HepG2 (cell line): ENCODE results near the gene LYRM2. TPM values are rescaled to one million over a fixed set of nuclear protein-coding genes. Genes with fewer than 3 reads are reported as not detected.

Source experiments
- ATAC-seq: fragments of 200-7000 bp; cut with Tn5 transposase; 3 replicates; pipeline ENCODE4 v1.9.1; 2020; ENCODE audit warnings: mild to moderate bottlenecking, moderate library complexity
- BruUV-seq: library from RNA; stranded (reverse); fragments of 400-500 nt; replicated peaks from 2 replicates; lab custom pipeline; 2021; lab: Mats Ljungman, UMichigan
- CTCF ChIA-PET: fragments of 300-600 bp; formaldehyde crosslinking; extraction: SDS; loops from one replicate; lab custom pipeline; 2021; ENCODE audit warnings: low total read pairs, inconsistent platforms, low intra/inter-chr PET ratio; lab: Yijun Ruan, JAX
- POLR2A ChIA-PET: fragments of 350-600 bp; sonication (Branson Sonifier 250); formaldehyde crosslinking; loops from one replicate; lab custom pipeline; 2020; ENCODE audit warnings: antibody characterized with exemption, inconsistent platforms; lab: Yijun Ruan, JAX
- DNase-seq: peaks from one replicate; pipeline ENCODE4 v3.0.0-alpha.2; 2015; ENCODE audit warnings: low spot score
- FAIRE-seq: peaks from 3 replicates; lab custom pipeline; 2011; peaks lifted over from hg19 to GRCh38; lab: Jason Lieb, UNC
- H2AFZ ChIP-seq: one replicate; pipeline ENCODE4 v1.6.1; 2011; ENCODE audit warnings: low read length, inconsistent platforms
- H3K27ac ChIP-seq: fragments of 300-600 bp; 3 replicates; pipeline ENCODE4 v1.8.0; 2011; ENCODE audit warnings: mixed run types, mild to moderate bottlenecking, mixed read lengths, low read length, inconsistent platforms; ENCODE audit not compliant: insufficient read depth; ENCODE audit errors: extremely low read length
- H3K27me3 ChIP-seq, 2 experiments: fragments of 200-600 bp in 1 of 2; 2 replicates in 1 of 2; 3 replicates in 1 of 2; pipeline versions ENCODE4 v1.6.0 to v1.8.0; 2011; ENCODE audit warnings: low read length in 2 of 2, mild to moderate bottlenecking in 2 of 2, moderate library complexity in 2 of 2, inconsistent platforms in 1 of 2; ENCODE audit not compliant: insufficient read depth in 2 of 2, control insufficient read depth in 1 of 2
- H3K36me3 ChIP-seq, 2 experiments: fragments of 200-600 bp in 1 of 2; replicated peaks in 1 of 2; 2 replicates in 1 of 2; 3 replicates in 1 of 2; pipeline versions ENCODE4 v1.5.1 to v1.8.0; 2011; ENCODE audit warnings: low read length in 2 of 2, inconsistent platforms in 1 of 2; ENCODE audit not compliant: insufficient read depth in 2 of 2, control insufficient read depth in 1 of 2
- H3K4me1 ChIP-seq: 2 replicates; pipeline ENCODE4 v1.5.1; 2012; ENCODE audit warnings: low read length, inconsistent platforms; ENCODE audit not compliant: insufficient read depth
- H3K4me2 ChIP-seq: 2 replicates; pipeline ENCODE4 v1.6.0; 2011; ENCODE audit warnings: low read depth, low read length, inconsistent platforms
- H3K4me3 ChIP-seq, 3 experiments: fragments of 200-600 bp in 1 of 3; sonication (generic), shearing (Covaris generic) in 1 of 3; replicated peaks in 1 of 3; 2 replicates each; pipeline ENCODE4 v1.5.1; 2011 to 2016; ENCODE audit warnings: low read length in 3 of 3, inconsistent platforms in 2 of 3, low read depth in 2 of 3, mild to moderate bottlenecking in 2 of 3, control low read depth in 1 of 3, mixed read lengths in 1 of 3; ENCODE audit not compliant: insufficient read depth in 1 of 3
- H3K79me2 ChIP-seq: one replicate; pipeline ENCODE4 v1.6.1; 2011; ENCODE audit warnings: low read length, inconsistent platforms; ENCODE audit not compliant: insufficient read depth
- H3K9ac ChIP-seq: 2 replicates; pipeline ENCODE4 v1.6.0; 2011; ENCODE audit warnings: mild to moderate bottlenecking, low read depth, low read length, inconsistent platforms; ENCODE audit not compliant: insufficient read depth
- H3K9me3 ChIP-seq: 2 replicates; pipeline ENCODE4 v1.5.1; 2012; ENCODE audit warnings: mild to moderate bottlenecking, low read length
- H4K20me1 ChIP-seq: 2 replicates; pipeline ENCODE4 v1.6.0; 2011; ENCODE audit warnings: inconsistent platforms, mild to moderate bottlenecking, low read length, moderate library complexity; ENCODE audit not compliant: insufficient read depth
- AKNA ChIP-seq: sonication (generic); formaldehyde crosslinking; IDR thresholded peaks from 2 replicates; pipeline ENCODE4 v1.4.0; 2020; ENCODE audit warnings: missing genetic modification reagents, borderline replicate concordance
- MAFK ChIP-seq, 2 experiments: IDR thresholded peaks in 1 of 2; conservative IDR thresholded peaks in 1 of 2; 2 replicates each; pipeline ENCODE4 v1.6.1; 2011; ENCODE audit warnings: improper control_type of control experiment in 2 of 2, low read length in 2 of 2
- MXI1 ChIP-seq: IDR thresholded peaks from 3 replicates; pipeline ENCODE4 v1.6.1; 2012; ENCODE audit warnings: low read depth, low read length, inconsistent platforms, borderline replicate concordance
- POLR2G ChIP-seq: fragments of 200-400 bp; formaldehyde crosslinking; IDR thresholded peaks from 2 replicates; pipeline ENCODE4 v1.6.1; 2018; ENCODE audit warnings: mild to moderate bottlenecking, low read depth, low read length, moderate library complexity
- TFDP1 ChIP-seq: IDR thresholded peaks from 2 replicates; pipeline ENCODE4 v1.6.1; 2016; ENCODE audit warnings: missing compliant biosample characterization, missing genetic modification reagents, borderline replicate concordance
- YEATS2 ChIP-seq: sonication (generic); formaldehyde crosslinking; IDR thresholded peaks from 2 replicates; pipeline ENCODE4 v1.4.0; 2020; ENCODE audit warnings: missing genetic modification reagents, borderline replicate concordance
- ZNF138 ChIP-seq: sonication (generic); formaldehyde crosslinking; IDR thresholded peaks from 2 replicates; pipeline ENCODE4 v1.5.0; 2020; ENCODE audit warnings: mild to moderate bottlenecking, low read depth, missing genetic modification reagents
- ZNF251 ChIP-seq: sonication (generic); formaldehyde crosslinking; IDR thresholded peaks from 2 replicates; pipeline ENCODE4 v1.9.0; 2021; ENCODE audit warnings: mild to moderate bottlenecking, missing genetic modification reagents
- ZNF256 ChIP-seq: sonication (generic); formaldehyde crosslinking; conservative IDR thresholded peaks from 2 replicates; pipeline ENCODE4 v1.4.0; 2020; ENCODE audit warnings: missing genetic modification reagents
- ZNF276 ChIP-seq: sonication (generic); formaldehyde crosslinking; IDR thresholded peaks from 2 replicates; pipeline ENCODE4 v1.4.0; 2020; ENCODE audit warnings: mild to moderate bottlenecking, low read depth, missing genetic modification reagents
- ZNF510 ChIP-seq: sonication (generic); formaldehyde crosslinking; IDR thresholded peaks from 2 replicates; pipeline ENCODE4 v1.4.0; 2020; ENCODE audit warnings: low read depth, mild to moderate bottlenecking, missing genetic modification reagents
- ZNF513 ChIP-seq: sonication (generic); formaldehyde crosslinking; conservative IDR thresholded peaks from 2 replicates; pipeline ENCODE4 v1.5.0; 2020; ENCODE audit warnings: missing genetic modification reagents
- ZNF678 ChIP-seq: sonication (generic); formaldehyde crosslinking; IDR thresholded peaks from 2 replicates; pipeline ENCODE4 v1.4.0; 2020; ENCODE audit warnings: mild to moderate bottlenecking, missing genetic modification reagents
- ZNF713 ChIP-seq: sonication (generic); formaldehyde crosslinking; IDR thresholded peaks from 2 replicates; pipeline ENCODE4 v1.4.0; 2020; ENCODE audit warnings: mild to moderate bottlenecking, missing genetic modification reagents
- in situ Hi-C: cut with HindIII; loops from 2 replicates; pipeline ENCODE4 v1.10.0; 2017; ENCODE audit warnings: low pct_unique_long_range_greater_than_20kb; ENCODE audit not compliant: extremely low pct_ligation_motif_present
- intact Hi-C: fragments of 100-400 bp; cut with micrococcal nuclease; formaldehyde crosslinking; loops from one replicate; pipeline ENCODE4 v1.10.0; 2022; ENCODE audit not compliant: unreplicated experiment
- polyA plus RNA-seq, 8 experiments: library from polyadenylated mRNA; depleted of rRNA in 3 of 8; stranded (reverse) in 7 of 8; unstranded in 1 of 8; fragments of >200 nt; fragmentation: Illumina TruSeq in 4 of 8; extraction: Trizol in 4 of 8; gene quantifications; 2 replicates each; pipeline versions ENCODE4 v1.2.1 to v1.2.3, GENCODE V29; 2011 to 2016; ENCODE audit warnings: low read depth in 4 of 8, missing spikeins in 1 of 8, mixed read lengths in 1 of 8; ENCODE audit not compliant: insufficient read depth in 1 of 8
- total RNA-seq, 5 experiments: library from RNA; depleted of rRNA; stranded (reverse); fragments of >200 nt; fragmentation: Illumina TruSeq; extraction: Trizol; gene quantifications; 2 replicates each; pipeline ENCODE4 v1.2.3, GENCODE V29; 2016; ENCODE audit warnings: low read depth in 1 of 5

LYRM2 gene
- total and polyA plus RNA-seq, 2 of the 13 experiments (the other 11 are each of a cell fraction or from before 2014, with no cell fraction given): 17.8 to 32.6 TPM

GRCh38 chr6:89612121-89612520 lies 26.4 kb downstream of the LYRM2 start (continued):
- TF ChIP-seq ZNF513 (CRISPR knock-in tag) (no peak), ZNF138 (CRISPR knock-in tag) (no peak), YEATS2 (CRISPR knock-in tag) (no peak), MAFK (conservative IDR thresholded peaks at IDR 0.05 in 1 of 2, IDR thresholded peaks at IDR 0.05 in 1 of 2; ENCODE audit: low read length in 2 of 2) (no peak)

GRCh38 chr6:89611666-89612065 lies 26.9 kb downstream of the LYRM2 start:
- no peak overlapping the region for H2AFZ ChIP-seq
- FAIRE-seq (no peak), ATAC-seq (no peak), DNase-seq (no peak)
- H3K9ac ChIP-seq: no peak overlapping the region
- no peaks in the 10 kb centered on the region for H3K79me2 ChIP-seq
- no peaks in the 10 kb centered on the region for H4K20me1 ChIP-seq
- no peak overlapping the region for H3K27ac ChIP-seq
- intact Hi-C loops: loop anchor here (5.0 kb wide), 1 partner anchor 234 kb away; no protein-coding TSS in a partner anchor
- H3K9me3 ChIP-seq: no peaks in the 10 kb centered on the region
- no TSS peak for BruUV-seq
- in situ Hi-C loops: loop anchor here (5.0 kb wide), 1 partner anchor 179 kb away; the partner anchor contains the start of gene ANKRD6
- H3K36me3 ChIP-seq: no peaks in the 10 kb centered on the region
- H3K27me3 ChIP-seq: no peaks in the 10 kb centered on the region
- no peaks in the 10 kb centered on the region for H3K4me1 ChIP-seq
- no peak overlapping the region for H3K4me3 ChIP-seq
- ChIA-PET POLR2A (no interaction called here), CTCF (interaction anchor here (3.8 kb wide), 1 partner anchor 178 kb away, joined by 42 read pairs; the partner anchor contains the start of gene ANKRD6)
- no peak overlapping the region for H3K4me2 ChIP-seq
- TF ChIP-seq POLR2G: no peak
- no peak for TF ChIP-seq TFDP1
- TF ChIP-seq ZNF510 (CRISPR knock-in tag): no peak
- no peak for TF ChIP-seq ZNF256
- TF ChIP-seq AKNA (CRISPR knock-in tag): no peak
- no peak for TF ChIP-seq ZNF251 (CRISPR knock-in tag)
- no peak for TF ChIP-seq ZNF713 (CRISPR knock-in tag)
- TF ChIP-seq ZNF678 (CRISPR knock-in tag): no peak
- TF ChIP-seq MXI1: no peak
- TF ChIP-seq ZNF276 (CRISPR knock-in tag): no peak
